Hepatocyte (in vitro differentiated cells): ENCODE measurements around the gene SMIM22.

Experiments used
- EZH2phosphoT487 ChIP-seq: fragments of 200-600 bp; sonication (generic); IDR thresholded peaks from one replicate; pipeline ENCODE4 v1.6.1; 2018; ENCODE audit warnings: antibody characterized with exemption, mild to moderate bottlenecking, low read depth, moderate library complexity; ENCODE audit not compliant: unreplicated experiment, severe bottlenecking
- TF ChIP-seq, protein P1 (sequence below): fragments of 200-600 bp; sonication (generic); IDR thresholded peaks from 2 replicates; pipeline ENCODE4 v1.5.1; 2016; ENCODE audit warnings: antibody characterized with exemption, mild to moderate bottlenecking; ENCODE audit not compliant: poor library complexity

DNA sequence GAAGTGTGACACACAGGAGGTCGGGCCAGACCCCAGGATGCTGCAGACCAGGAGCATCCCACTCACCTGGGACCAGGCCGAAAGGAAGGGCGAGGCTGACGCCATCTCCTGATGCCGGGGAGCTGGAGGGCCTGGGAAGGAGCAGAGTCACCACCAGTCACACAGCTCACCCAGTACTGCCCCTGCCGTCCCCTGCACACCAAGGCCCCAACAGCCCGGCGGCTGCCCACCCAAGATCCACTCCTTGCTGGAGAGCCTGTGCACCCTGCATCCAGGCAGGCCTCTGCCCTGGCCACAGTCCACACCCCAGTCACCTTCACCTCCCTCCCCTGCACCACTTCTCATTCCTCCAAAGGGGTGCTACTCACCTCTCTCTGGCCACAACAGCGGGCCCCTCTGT lies 33.0 kb upstream of the SMIM22 start:
- TF ChIP-seq EZH2phosphoT487: no peak
- TF ChIP-seq, protein P1, sequence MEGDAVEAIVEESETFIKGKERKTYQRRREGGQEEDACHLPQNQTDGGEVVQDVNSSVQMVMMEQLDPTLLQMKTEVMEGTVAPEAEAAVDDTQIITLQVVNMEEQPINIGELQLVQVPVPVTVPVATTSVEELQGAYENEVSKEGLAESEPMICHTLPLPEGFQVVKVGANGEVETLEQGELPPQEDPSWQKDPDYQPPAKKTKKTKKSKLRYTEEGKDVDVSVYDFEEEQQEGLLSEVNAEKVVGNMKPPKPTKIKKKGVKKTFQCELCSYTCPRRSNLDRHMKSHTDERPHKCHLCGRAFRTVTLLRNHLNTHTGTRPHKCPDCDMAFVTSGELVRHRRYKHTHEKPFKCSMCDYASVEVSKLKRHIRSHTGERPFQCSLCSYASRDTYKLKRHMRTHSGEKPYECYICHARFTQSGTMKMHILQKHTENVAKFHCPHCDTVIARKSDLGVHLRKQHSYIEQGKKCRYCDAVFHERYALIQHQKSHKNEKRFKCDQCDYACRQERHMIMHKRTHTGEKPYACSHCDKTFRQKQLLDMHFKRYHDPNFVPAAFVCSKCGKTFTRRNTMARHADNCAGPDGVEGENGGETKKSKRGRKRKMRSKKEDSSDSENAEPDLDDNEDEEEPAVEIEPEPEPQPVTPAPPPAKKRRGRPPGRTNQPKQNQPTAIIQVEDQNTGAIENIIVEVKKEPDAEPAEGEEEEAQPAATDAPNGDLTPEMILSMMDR: no peak
